Lower lobe of right lung (tissue), 2 donors: ENCODE data around the gene RAB29. TPM values are rescaled to one million over a fixed set of nuclear protein-coding genes. Genes with fewer than 3 reads are reported as not detected.

Experiments
- ATAC-seq, 2 donors: fragments of 200-7000 bp; cut with Tn5 transposase; one replicate each; pipeline ENCODE4 v1.9.1; 2020 to 2022; ENCODE audit warnings: mild to moderate bottlenecking in 2 of 2, moderate library complexity in 2 of 2
- DNase-seq: peaks from one replicate; pipeline ENCODE4 v3.0.0-alpha.2; 2020
- H3K27ac ChIP-seq: fragments of 200-600 bp; one replicate; pipeline ENCODE4 v1.8.0; 2022
- H3K27me3 ChIP-seq: fragments of 200-600 bp; one replicate; pipeline ENCODE4 v1.8.0; 2022; ENCODE audit warnings: low read depth
- H3K36me3 ChIP-seq: fragments of 200-600 bp; one replicate; pipeline ENCODE4 v1.8.0; 2022; ENCODE audit warnings: mild to moderate bottlenecking
- H3K4me1 ChIP-seq: fragments of 200-600 bp; one replicate; pipeline ENCODE4 v1.8.0; 2022
- H3K4me3 ChIP-seq: fragments of 200-600 bp; one replicate; pipeline ENCODE4 v1.8.0; 2022; ENCODE audit warnings: mild to moderate bottlenecking
- H3K9me3 ChIP-seq: fragments of 200-600 bp; one replicate; pipeline ENCODE4 v1.8.0; 2022
- CTCF ChIP-seq: fragments of 200-600 bp; IDR thresholded peaks from one replicate; pipeline ENCODE4 v1.8.0; 2022; ENCODE audit warnings: antibody characterized with exemption, mild to moderate bottlenecking
- intact Hi-C: fragments of 100-400 bp; cut with DNase I; formaldehyde crosslinking; loops from one replicate; pipeline ENCODE4 v1.11.0; 2022
- total RNA-seq: library from RNA; stranded (reverse); fragmentation: NEBNext Ultra II Directional; extraction: Animal tissue kit (Norgen Biotek cat#: 25700); gene quantifications from one replicate; pipeline ENCODE4 v1.2.1, GENCODE V29; 2021
- donor health status: DM: no; HTN: yes; CAD: no; lungs with severe emphysema.

The RAB29 gene
- total RNA-seq, 1 donor from 2014 or later = 23.9 TPM

- no peak for TF ChIP-seq CTCF
- no peak for ATAC-seq
- intact Hi-C loops = no loop called here
- Histone ChIP-seq H3K4me1 (no peaks in the 10 kb centered on the region), H3K9me3 (no peaks in the 10 kb centered on the region), H3K4me3 (no peak overlapping the region), H3K27me3 (no peaks in the 10 kb centered on the region), H3K27ac (no peak overlapping the region), H3K36me3 (peaks cover 5% of the 10 kb centered on the region)
- DNase-seq = no peak
Measured at GRCh38 chr1:205764578-205764977, 10.7 kb downstream of the RAB29 start.

- Histone ChIP-seq H3K4me1 (no peaks in the 10 kb centered on the region), H3K4me3 (no peak overlapping the region), H3K36me3 (no peaks in the 10 kb centered on the region), H3K27me3 (no peaks in the 10 kb centered on the region), H3K27ac (no peak overlapping the region), H3K9me3 (no peaks in the 10 kb centered on the region)
- ATAC-seq = no peak
- DNase-seq = no peak
- TF ChIP-seq CTCF = no peak
- intact Hi-C loops = no loop called here
Measured at GRCh38 chr1:205763980-205764379, 11.3 kb downstream of the RAB29 start.

- no peaks in the 10 kb centered on the region for H3K9me3 ChIP-seq
- TF ChIP-seq CTCF = no peak
- no peaks in the 10 kb centered on the region for H3K36me3 ChIP-seq
- H3K27ac ChIP-seq = no peak overlapping the region
- H3K27me3 ChIP-seq = no peaks in the 10 kb centered on the region
- intact Hi-C loops = no loop called here
- H3K4me3 ChIP-seq = no peak overlapping the region
- no peaks in the 10 kb centered on the region for H3K4me1 ChIP-seq
- ATAC-seq (no peak), DNase-seq (no peak)
Measured at GRCh38 chr1:205760606-205761005, 14.7 kb downstream of the RAB29 start.

- Histone ChIP-seq H3K9me3 (no peaks in the 10 kb centered on the region), H3K4me3 (no peak overlapping the region)
Measured at GRCh38 chr1:205756552-205756951, 18.7 kb downstream of the RAB29 start.

GRCh38 chr1:205754857-205755256 lies 20.4 kb downstream of the RAB29 start:
- Histone ChIP-seq H3K9me3 (no peaks in the 10 kb centered on the region), H3K4me3 (no peak overlapping the region), H3K27ac (no peak overlapping the region), H3K27me3 (no peaks in the 10 kb centered on the region), H3K4me1 (no peaks in the 10 kb centered on the region), H3K36me3 (no peaks in the 10 kb centered on the region)
- intact Hi-C loops = no loop called here
- TF ChIP-seq CTCF = no peak
- DNase-seq = no peak
- ATAC-seq = no peak

More at GRCh38 chr1:205756552-205756951, 18.7 kb downstream of the RAB29 start:
- no peak for ATAC-seq
- DNase-seq = no peak
- no peak for TF ChIP-seq CTCF
- no peaks in the 10 kb centered on the region for H3K36me3 ChIP-seq
- intact Hi-C loops = no loop called here
- no peaks in the 10 kb centered on the region for H3K4me1 ChIP-seq
- no peak overlapping the region for H3K27ac ChIP-seq
- H3K27me3 ChIP-seq = no peaks in the 10 kb centered on the region
